Osteocyte (in vitro differentiated cells): ENCODE results near the gene AFF3. TPM values are rescaled to one million over a fixed set of nuclear protein-coding genes. Genes with fewer than 3 reads are reported as not detected.

ENCODE experiments used
- DNase-seq: peaks from one replicate; pipeline ENCODE4 v3.0.0; 2021; ENCODE audit warnings: mixed read lengths; ENCODE audit not compliant: unreplicated experiment; ENCODE audit errors: extremely low spot score
- H3K27ac Mint-ChIP-seq: one replicate; pipeline ENCODE4 v1.8.0; 2021; ENCODE audit warnings: mild to moderate bottlenecking, mixed read lengths; ENCODE audit not compliant: unreplicated experiment
- H3K27me3 Mint-ChIP-seq: one replicate; pipeline ENCODE4 v1.8.0; 2021; ENCODE audit warnings: mixed read lengths; ENCODE audit not compliant: unreplicated experiment
- H3K36me3 Mint-ChIP-seq: one replicate; pipeline ENCODE4 v1.8.0; 2021; ENCODE audit warnings: mixed read lengths; ENCODE audit not compliant: unreplicated experiment
- H3K4me1 Mint-ChIP-seq: one replicate; pipeline ENCODE4 v1.8.0; 2021; ENCODE audit warnings: mixed read lengths; ENCODE audit not compliant: unreplicated experiment
- H3K4me3 Mint-ChIP-seq: one replicate; pipeline ENCODE4 v1.8.0; 2021; ENCODE audit warnings: mild to moderate bottlenecking, moderate library complexity, mixed read lengths; ENCODE audit not compliant: unreplicated experiment
- H3K9me3 Mint-ChIP-seq: one replicate; pipeline ENCODE4 v1.8.0; 2021; ENCODE audit warnings: mixed read lengths; ENCODE audit not compliant: unreplicated experiment
- CTCF ChIP-seq: fragments of 200-600 bp; sonication (generic); IDR thresholded peaks from 2 replicates; pipeline ENCODE4 v1.5.0; 2021; ENCODE audit warnings: antibody characterized with exemption, mild to moderate bottlenecking, moderate library complexity
- total RNA-seq: library from RNA; stranded (reverse); gene quantifications from 2 replicates; pipeline ENCODE4 v1.2.1, GENCODE V29; 2021

Gene AFF3
- total RNA-seq, 1 donor from 2014 or later: 248 TPM

- H3K4me3 Mint-ChIP-seq: no peak overlapping the region
- H3K36me3 Mint-ChIP-seq: peaks cover 12% of the 10 kb centered on the region
- H3K9me3 Mint-ChIP-seq: no peaks in the 10 kb centered on the region
- TF ChIP-seq CTCF: no peak
- no peak overlapping the region for H3K27ac Mint-ChIP-seq
- no peak for DNase-seq
- peaks cover 39% of the 10 kb centered on the region for H3K4me1 Mint-ChIP-seq
- H3K27me3 Mint-ChIP-seq: no peaks in the 10 kb centered on the region
Measured at GRCh38 chr2:99611786-99612185, 530.6 kb downstream of the AFF3 start.

DNA sequence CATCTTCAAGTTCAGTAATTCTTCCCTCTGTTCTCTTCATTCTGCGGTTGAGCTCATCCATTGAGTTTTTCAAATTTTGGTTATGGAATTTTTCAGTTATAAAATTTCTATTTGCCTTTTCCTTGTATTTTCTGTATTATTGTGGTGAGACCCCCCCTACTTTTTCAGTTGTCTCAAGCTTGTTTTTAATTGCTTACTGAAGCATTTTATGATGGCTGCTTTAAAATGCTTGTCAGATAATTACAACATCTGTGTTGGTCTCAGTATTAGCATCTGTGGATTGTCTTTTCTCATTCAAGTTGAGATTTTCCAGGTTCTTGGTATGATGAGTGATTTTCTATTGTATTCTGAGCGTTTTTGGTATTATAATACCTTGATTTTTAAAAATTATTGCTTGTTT is 531.4 kb downstream of the AFF3 start:
- Mint-ChIP-seq H3K36me3 (peaks cover 11% of the 10 kb centered on the region), H3K27ac (no peak overlapping the region), H3K27me3 (no peaks in the 10 kb centered on the region), H3K4me1 (peaks cover 44% of the 10 kb centered on the region), H3K4me3 (no peak overlapping the region), H3K9me3 (no peaks in the 10 kb centered on the region)
- no peak for DNase-seq
- no peak for TF ChIP-seq CTCF

- Mint-ChIP-seq H3K36me3 (peaks cover 11% of the 10 kb centered on the region), H3K4me3 (no peak overlapping the region), H3K27me3 (no peaks in the 10 kb centered on the region), H3K9me3 (no peaks in the 10 kb centered on the region), H3K4me1 (peaks cover 51% of the 10 kb centered on the region), H3K27ac (peak overlapping the region; percentile 25)
- DNase-seq: no peak
- no peak for TF ChIP-seq CTCF
Measured at GRCh38 chr2:99609851-99610381, 532.5 kb downstream of the AFF3 start.

- H3K36me3 Mint-ChIP-seq: peaks cover 11% of the 10 kb centered on the region
- no peaks in the 10 kb centered on the region for H3K27me3 Mint-ChIP-seq
- H3K9me3 Mint-ChIP-seq: no peaks in the 10 kb centered on the region
- no peak for TF ChIP-seq CTCF
- no peak for DNase-seq
- peak overlapping the region; percentile 40 for H3K27ac Mint-ChIP-seq
- peaks cover 62% of the 10 kb centered on the region for H3K4me1 Mint-ChIP-seq
- no peak overlapping the region for H3K4me3 Mint-ChIP-seq
Measured at GRCh38 chr2:99608861-99609260, 533.5 kb downstream of the AFF3 start.

DNA sequence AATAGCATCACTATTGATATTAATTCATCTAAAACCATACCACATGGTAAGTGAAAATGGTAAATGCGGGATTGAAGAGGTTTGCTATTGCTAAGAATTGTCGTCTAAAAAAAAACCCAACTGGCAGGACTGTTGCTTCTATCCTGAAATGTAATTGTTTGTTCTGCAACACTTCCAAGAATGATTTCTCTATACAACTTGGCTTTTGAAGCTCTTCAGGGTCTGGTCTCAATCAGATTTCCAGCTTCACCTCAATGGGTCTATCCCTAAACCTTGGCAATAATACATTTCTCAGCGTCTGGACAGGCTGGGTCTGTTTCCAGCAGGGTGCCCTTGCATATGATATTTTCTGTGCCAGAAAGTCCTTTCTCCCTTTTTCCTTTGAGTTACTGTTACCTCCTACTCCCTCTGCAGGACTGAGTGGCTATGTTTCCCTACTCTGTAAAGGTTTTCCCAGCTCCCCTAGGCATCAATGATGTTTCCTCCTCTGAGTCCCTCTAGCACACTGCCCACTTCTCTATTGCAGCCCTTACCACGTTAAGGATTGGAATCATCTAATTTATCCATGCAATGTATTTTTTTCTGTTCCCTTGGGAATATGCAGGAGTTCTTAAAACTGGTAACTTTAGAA is 534.4 kb downstream of the AFF3 start:
- no peak for TF ChIP-seq CTCF
- DNase-seq: no peak
- H3K9me3 Mint-ChIP-seq: no peaks in the 10 kb centered on the region
- no peak overlapping the region for H3K4me3 Mint-ChIP-seq
- H3K27ac Mint-ChIP-seq: peak overlapping the region; percentile 72
- peaks cover 10% of the 10 kb centered on the region for H3K36me3 Mint-ChIP-seq
- peaks cover 70% of the 10 kb centered on the region for H3K4me1 Mint-ChIP-seq
- H3K27me3 Mint-ChIP-seq: no peaks in the 10 kb centered on the region
